NCI-H345 treated with DMSO at 0.1 percent for 48 hours (cell line): ENCODE measurements around the gene HS6ST3.
"Not testable (repeated sequence)": the region's sequence is repeated elsewhere in the genome, so short reads cannot be mapped to it uniquely, and the experiment has no call there.

ENCODE experiments used
- DNase-seq: peaks from one replicate; lab custom pipeline; 2025; ENCODE audit not compliant: unreplicated experiment; lab: John Stamatoyannopoulos, UW

The HS6ST3 gene

DNA sequence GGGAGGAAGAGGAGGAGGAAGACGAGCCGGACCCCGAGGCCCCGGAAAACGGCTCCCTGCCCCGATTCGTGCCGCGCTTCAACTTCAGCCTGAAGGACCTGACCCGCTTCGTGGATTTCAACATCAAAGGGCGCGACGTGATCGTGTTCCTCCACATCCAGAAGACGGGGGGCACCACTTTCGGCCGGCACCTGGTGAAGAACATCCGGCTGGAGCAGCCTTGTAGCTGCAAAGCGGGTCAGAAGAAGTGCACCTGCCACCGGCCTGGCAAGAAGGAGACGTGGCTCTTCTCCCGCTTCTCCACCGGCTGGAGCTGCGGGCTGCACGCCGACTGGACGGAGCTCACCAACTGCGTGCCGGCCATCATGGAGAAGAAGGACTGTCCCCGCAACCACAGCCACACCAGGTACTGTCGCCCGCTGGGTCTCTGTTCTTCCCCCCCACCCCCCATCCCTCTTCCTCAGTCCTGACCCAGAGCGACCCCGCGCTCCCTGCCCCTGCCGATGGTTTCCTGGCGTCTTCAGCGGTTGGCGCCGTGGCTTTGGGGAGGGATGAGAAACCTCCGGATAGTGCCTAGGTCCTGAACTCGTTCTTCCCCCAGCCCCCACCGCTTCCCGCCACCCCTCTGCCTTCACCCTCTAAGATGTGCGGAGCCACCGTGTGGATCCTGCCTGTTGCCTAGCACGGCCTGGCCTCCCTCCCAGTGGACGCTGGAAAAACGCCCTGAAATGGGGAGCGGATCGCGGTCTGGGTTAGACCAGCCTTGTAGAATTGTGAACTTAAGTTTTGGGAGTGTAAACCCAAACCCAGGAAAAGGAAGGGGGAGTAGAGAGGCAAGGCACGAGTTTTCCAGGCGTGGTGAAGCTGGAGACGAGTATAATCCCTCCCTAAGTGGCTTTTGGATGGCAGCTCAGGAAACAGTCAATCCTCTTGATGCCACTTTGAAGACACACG is 1.5 kb downstream of the HS6ST3 start:
- peak; percentile 33 for DNase-seq

DNA sequence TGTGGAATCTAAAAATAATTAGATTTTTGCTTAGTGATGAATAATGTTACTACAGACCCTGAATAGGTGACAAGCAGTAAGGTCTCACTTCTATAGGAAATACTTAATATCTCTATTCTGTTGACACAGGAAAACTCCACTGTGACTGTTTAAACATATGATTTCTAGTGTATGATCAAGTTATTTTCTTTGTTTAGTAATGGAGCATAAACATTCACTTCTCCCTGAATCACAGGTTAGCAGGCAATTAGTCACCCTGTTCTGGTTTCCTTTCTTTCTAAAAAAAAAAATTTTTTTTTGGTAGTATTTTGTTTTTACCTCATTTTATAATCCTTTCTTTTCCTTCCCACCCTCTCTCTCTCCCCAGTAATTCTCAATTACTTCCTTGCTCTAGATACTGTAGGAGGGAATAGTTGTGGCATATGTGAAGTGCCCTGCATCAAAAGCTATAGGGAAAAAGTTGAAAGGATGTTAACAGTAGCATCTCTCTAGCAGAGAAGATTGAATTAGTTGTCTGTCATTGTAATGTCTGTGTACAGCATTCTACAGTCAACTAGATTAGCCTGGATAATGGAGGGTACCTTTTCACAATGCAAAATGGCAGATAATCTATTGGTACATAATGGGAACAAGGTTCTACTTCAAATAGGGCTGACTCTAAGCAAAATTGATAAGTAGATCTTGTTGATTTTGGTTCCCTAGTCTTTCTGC is 3.5 kb downstream of the HS6ST3 start:
- no peak for DNase-seq

GRCh38 chr13:96100457-96101220 is 10.7 kb downstream of the HS6ST3 start:
- DNase-seq = no peak

- DNase-seq = no peak
These were observed 14.6 kb downstream of the HS6ST3 start for GRCh38 chr13:96104516-96104915.

GRCh38 chr13:96108072-96108471 is 18.2 kb downstream of the HS6ST3 start:
- DNase-seq = not testable (repeated sequence)

- no peak for DNase-seq
These were observed 19.2 kb downstream of the HS6ST3 start for GRCh38 chr13:96109125-96109524.

- no peak for DNase-seq
These were observed 23.0 kb downstream of the HS6ST3 start for GRCh38 chr13:96112936-96113335.

- DNase-seq = not testable (repeated sequence)
These were observed 25.5 kb downstream of the HS6ST3 start for GRCh38 chr13:96115368-96115767.

GRCh38 chr13:96119921-96120320 is 30.0 kb downstream of the HS6ST3 start:
- DNase-seq = no peak

GRCh38 chr13:96130818-96131340 is 41.0 kb downstream of the HS6ST3 start:
- no peak for DNase-seq

GRCh38 chr13:96141032-96141431 is 51.1 kb downstream of the HS6ST3 start:
- DNase-seq = no peak

DNA sequence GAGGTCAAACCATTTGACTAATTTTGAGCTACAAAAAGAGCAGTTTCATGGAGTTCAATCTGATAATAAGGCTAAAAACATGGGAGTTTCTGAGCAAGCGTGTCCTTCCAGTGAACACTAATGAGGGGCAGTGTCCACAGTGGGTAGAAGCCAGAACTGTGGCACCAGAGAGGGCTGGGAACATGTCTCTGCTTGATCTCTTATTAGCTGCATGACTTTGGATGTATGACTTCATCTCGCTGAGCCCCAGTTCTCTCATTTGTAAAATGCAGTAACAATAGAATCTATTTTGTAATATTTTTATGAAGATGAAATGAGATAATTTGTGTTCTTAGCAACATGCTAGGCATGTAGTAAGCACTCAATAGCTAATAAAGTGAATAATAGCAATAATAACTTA is 69.8 kb downstream of the HS6ST3 start:
- no peak for DNase-seq

DNA sequence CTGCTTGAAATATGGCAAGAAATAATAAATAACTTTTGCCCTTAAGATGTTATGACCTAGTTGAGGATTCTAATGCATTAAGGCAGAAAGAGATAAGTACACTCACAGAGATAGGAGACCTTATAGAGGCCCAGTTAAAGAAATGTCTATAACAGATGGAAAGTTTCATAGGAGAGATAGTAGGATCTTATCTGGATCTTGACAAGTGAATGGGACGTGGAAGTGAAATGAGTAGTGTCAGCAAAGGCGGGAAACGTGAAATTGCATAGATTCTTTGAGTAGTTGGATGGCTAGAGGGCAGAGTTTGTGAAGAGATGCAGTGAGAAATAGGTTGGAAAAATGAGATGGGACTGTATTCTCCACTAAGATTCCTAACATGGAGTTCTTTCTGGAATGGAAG is 71.2 kb downstream of the HS6ST3 start:
- DNase-seq = no peak

GRCh38 chr13:96165840-96166239 is 75.9 kb downstream of the HS6ST3 start:
- no peak for DNase-seq

GRCh38 chr13:96172066-96172465 is 82.2 kb downstream of the HS6ST3 start:
- DNase-seq = no peak

- no peak for DNase-seq
These were observed 88.9 kb downstream of the HS6ST3 start for GRCh38 chr13:96178759-96179158.

DNA sequence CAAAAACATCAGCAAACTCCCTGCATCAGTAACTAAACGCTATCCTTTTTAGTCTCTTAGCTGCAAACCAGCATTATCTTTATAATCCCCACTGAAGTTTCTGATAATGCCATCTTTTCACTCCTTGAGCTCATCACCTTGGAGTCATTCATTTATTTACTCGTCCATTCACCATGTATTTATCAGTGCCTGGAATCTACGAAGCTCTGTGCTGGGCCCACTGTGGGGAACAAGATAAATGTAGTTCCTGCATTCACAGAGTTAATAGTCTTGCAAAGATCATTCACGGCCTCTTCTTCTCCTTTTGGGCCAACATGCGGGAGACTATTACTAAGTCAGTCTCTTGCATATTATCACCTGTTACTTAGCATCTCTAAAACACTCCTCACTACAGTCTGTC is 89.4 kb downstream of the HS6ST3 start:
- no peak for DNase-seq

DNA sequence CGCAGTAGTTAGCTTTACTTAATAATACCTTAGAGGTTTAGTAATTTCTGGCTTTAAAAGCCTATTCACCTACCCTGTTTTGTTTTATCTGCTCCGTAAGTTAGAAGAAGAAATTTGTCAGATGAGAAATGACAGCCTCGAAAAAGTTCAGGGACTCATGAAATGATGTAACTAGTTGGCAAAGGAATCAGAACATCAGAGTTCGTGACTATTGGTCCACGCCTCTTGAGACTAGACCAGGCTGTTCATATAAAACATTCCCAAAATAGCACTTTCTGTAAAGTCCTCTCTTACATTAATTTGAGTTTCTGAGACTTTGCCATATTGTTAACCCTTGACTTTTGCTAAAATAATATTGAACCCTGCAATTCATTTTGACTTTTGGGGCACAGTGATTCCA is 92.0 kb downstream of the HS6ST3 start:
- no peak for DNase-seq

DNA sequence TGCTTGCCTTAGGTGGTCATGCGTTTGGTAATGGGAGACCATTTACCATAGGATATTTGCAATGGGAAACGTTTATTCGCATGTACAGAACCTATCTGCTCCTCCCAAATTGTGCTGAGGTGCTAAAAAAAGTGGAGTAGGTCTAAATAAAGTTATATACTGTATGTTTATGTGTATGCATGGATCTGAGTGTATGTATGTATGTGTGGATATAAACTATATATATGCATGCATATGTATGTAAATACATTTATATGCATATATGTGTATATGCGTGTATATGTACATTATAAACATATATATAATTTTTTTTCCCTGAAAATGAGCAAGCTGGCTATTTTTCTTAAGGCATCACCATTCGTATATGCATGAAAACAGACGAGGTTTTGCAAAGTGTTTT is 95.9 kb downstream of the HS6ST3 start:
- no peak for DNase-seq

DNA sequence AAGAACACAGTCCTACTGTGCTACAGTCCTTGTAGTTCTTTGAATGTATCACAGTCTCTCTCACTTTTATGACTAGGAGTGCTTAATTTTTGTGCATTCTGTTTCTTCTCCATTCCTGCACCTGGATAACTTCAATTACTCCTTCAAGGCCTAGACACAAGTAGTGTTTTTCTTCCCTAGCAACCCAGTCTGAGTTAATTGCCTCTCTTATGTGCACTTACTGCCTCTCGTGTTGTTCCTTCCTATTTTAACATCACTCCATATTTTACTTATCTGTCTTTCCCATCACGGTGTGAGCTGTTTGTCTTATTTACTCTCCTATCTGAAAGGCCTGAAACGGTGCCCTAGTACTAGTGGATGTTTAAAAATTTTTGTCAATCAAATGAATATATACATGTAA is 101.5 kb downstream of the HS6ST3 start:
- DNase-seq = no peak

GRCh38 chr13:96193728-96194310 is 103.9 kb downstream of the HS6ST3 start:
- no peak for DNase-seq
